ENCODE data around the gene ICAM5. TPM values are rescaled to one million over a fixed set of nuclear protein-coding genes. Genes with fewer than 3 reads are reported as not detected.
"Not testable (repeated sequence)": the region's sequence is repeated elsewhere in the genome, so short reads cannot be mapped to it uniquely, and the experiment has no call there.

ICAM5 gene, protein sequence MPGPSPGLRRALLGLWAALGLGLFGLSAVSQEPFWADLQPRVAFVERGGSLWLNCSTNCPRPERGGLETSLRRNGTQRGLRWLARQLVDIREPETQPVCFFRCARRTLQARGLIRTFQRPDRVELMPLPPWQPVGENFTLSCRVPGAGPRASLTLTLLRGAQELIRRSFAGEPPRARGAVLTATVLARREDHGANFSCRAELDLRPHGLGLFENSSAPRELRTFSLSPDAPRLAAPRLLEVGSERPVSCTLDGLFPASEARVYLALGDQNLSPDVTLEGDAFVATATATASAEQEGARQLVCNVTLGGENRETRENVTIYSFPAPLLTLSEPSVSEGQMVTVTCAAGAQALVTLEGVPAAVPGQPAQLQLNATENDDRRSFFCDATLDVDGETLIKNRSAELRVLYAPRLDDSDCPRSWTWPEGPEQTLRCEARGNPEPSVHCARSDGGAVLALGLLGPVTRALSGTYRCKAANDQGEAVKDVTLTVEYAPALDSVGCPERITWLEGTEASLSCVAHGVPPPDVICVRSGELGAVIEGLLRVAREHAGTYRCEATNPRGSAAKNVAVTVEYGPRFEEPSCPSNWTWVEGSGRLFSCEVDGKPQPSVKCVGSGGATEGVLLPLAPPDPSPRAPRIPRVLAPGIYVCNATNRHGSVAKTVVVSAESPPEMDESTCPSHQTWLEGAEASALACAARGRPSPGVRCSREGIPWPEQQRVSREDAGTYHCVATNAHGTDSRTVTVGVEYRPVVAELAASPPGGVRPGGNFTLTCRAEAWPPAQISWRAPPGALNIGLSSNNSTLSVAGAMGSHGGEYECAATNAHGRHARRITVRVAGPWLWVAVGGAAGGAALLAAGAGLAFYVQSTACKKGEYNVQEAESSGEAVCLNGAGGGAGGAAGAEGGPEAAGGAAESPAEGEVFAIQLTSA
- polyA plus RNA-seq, result not detected

DNA sequence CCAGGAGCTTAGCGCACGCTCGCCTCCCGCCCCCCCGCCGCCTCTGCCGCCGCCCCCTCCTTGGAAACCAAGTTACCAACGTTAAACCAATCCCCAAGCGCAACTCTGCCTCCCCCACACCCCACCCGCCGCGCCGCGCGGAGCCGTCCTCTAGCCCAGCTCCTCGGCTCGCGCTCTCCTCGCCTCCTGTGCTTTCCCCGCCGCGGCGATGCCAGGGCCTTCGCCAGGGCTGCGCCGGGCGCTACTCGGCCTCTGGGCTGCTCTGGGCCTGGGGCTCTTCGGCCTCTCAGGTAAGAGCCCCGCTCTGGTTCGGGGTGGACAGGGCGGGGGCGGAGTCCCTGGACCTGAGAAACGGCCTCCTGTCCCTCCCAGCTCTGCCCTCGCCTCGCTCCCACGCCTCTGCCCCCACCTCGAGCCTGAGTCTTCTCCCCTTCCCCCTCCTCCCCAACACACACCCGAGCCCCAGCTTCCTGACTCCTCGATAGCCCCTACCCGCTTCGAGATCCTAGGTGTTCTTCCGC, at the start of gene ICAM5:
ICAM5 (plus strand) TSS at position 117 of the 521 bp plus-strand sequence; CDS start at position 209, 92 bp downstream.
- Mint-ChIP-seq H3K4me1 (peaks cover 28 to 44% (median 33%) of the 10 kb centered on the region in 3 donors), H3K36me3 (peaks cover 2% of the 10 kb centered on the region), H3K27ac (peak within 1 kb of the TSS; percentile 82 to 99 (median 89)), H3K9me3 (peaks cover 0 to 7% (median 0%) of the 10 kb centered on the region in 3 donors), H3K27me3 (peaks cover 55% of the 10 kb centered on the region), H3K4me3 (peak within 1 kb of the TSS; percentile 75 to 93 (median 90))

DNA sequence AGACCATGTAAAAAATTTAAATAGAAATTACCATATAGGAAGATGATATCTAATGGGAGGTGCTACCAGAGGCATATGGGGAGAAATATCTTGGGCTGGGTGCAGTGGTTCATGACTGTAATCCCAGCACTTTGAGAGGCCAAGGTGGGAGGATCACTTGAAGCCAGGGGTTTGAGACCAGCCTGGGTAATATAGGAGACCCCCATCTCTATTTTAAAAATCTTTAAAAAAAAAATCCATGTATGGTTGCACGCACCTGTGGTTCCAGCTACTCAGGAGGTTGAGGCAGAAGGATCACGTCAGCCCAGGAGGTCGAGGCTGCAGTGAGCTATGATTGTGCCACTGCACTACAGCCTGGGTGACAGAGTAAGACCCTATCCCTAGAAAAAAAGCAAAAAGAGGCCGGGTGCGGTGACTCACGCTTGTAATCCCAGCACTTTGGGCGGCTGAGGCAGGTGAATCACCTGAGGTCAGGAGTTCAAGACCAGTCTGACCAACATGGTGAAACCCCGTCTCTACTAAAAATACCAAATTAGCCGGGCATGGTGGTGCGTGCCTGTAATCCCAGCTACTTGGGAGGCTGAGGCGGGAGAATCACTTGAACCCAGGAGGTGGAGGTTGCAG, 47.8 kb upstream of the ICAM5 start:
- not testable (repeated sequence) for H3K27me3 Mint-ChIP-seq, H3K27ac Mint-ChIP-seq, H3K9me3 Mint-ChIP-seq, H3K36me3 Mint-ChIP-seq, H3K4me3 Mint-ChIP-seq
- H3K4me1 Mint-ChIP-seq, result peaks cover 16 to 22% (median 21%) of the 10 kb centered on the region in 3 donors

DNA sequence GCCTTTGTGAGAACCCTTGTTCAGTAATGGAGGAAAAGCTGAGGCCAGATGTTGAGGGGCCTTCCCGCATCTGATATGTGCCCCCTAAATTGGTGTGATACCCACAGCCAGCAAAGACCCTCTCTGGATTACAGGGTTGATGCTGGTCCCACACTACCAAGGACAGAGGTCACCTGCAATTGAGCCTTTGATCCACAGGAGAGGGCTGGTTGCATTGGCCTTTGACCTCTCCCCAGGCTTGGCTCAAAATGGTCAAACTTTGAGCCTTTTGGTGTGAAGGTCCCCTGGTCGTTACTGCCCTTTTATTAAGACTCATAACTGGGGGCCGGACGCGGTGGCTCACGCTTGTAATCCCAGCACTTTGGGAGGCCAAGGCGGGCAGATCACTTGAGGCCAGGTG, 46.1 kb upstream of the ICAM5 start:
- H3K4me1 Mint-ChIP-seq, result peaks cover 11 to 19% (median 17%) of the 10 kb centered on the region in 3 donors
- no peak overlapping the region for H3K4me3 Mint-ChIP-seq
- peaks cover 2% of the 10 kb centered on the region for H3K27me3 Mint-ChIP-seq
- H3K9me3 Mint-ChIP-seq, result no peaks in the 10 kb centered on the region
- H3K36me3 Mint-ChIP-seq, result no peaks in the 10 kb centered on the region
- no peak overlapping the region for H3K27ac Mint-ChIP-seq

DNA sequence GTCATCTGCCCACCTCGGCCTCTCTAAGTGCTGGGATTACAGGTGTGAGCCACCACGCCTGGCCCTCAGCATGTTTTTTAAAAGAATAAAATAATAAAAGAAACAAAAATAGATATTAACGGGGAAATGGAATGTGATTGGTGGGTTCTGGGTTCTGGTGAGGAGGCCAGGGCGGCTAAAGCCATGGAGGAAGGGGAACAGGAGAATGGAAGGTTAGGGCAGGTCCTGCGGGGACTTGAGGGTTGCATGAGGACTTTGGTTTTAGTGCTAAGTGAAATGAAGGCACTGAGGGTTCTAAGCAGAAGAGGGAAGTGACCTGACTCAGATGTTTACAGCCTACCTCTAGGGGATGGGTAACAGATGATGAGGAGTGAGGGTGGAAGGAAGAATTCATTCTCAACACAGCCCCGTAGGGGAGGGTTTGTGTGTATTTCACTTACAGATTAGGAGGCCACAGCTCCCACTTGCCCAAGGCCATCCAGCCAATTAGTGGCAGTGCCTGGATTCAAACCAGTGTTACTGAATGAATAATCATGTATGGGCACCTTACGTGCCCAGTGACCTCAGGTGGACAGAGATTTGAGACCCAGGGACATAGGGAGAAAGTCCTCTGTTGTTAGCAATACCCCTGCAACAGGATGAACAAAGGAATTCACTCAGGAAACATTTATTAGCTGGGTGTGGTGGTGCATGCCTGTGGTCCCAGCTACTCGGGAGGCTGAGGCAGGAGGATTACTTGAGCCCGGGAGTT, 44.4 kb upstream of the ICAM5 start:
- Mint-ChIP-seq H3K27me3 (peaks cover 4% of the 10 kb centered on the region), H3K27ac (peak overlapping the region in 2 of 3 donors; percentile 32 to 65), H3K4me1 (peaks cover 9 to 16% (median 10%) of the 10 kb centered on the region in 3 donors), H3K4me3 (peak overlapping the region in 2 of 4 donors; percentile 0 to 5), H3K36me3 (no peaks in the 10 kb centered on the region), H3K9me3 (no peaks in the 10 kb centered on the region)

DNA sequence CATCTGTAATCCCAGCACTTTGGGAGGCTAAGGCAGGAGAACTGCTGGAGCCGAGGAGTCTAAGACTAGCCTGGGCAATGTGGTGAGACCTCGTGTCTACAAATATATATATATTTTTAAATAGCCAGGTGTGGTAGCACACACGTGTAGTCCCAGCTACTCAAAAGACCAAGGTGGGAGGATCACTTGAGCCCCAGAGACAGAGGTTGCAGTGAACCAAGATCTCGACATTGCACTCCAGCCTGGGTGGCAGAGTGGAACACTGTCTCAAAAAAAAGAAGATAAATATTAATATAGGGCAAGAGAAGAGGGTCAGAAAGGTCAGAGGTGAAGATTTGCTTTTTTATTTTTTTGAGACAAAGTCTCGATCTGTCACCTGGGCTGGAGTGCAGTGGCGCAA, 43.2 kb upstream of the ICAM5 start:
- Mint-ChIP-seq H3K27ac (no peak overlapping the region), H3K27me3 (peaks cover 4% of the 10 kb centered on the region), H3K4me1 (peaks cover 5 to 16% (median 12%) of the 10 kb centered on the region in 3 donors), H3K36me3 (no peaks in the 10 kb centered on the region), H3K4me3 (no peak overlapping the region), H3K9me3 (no peaks in the 10 kb centered on the region)

DNA sequence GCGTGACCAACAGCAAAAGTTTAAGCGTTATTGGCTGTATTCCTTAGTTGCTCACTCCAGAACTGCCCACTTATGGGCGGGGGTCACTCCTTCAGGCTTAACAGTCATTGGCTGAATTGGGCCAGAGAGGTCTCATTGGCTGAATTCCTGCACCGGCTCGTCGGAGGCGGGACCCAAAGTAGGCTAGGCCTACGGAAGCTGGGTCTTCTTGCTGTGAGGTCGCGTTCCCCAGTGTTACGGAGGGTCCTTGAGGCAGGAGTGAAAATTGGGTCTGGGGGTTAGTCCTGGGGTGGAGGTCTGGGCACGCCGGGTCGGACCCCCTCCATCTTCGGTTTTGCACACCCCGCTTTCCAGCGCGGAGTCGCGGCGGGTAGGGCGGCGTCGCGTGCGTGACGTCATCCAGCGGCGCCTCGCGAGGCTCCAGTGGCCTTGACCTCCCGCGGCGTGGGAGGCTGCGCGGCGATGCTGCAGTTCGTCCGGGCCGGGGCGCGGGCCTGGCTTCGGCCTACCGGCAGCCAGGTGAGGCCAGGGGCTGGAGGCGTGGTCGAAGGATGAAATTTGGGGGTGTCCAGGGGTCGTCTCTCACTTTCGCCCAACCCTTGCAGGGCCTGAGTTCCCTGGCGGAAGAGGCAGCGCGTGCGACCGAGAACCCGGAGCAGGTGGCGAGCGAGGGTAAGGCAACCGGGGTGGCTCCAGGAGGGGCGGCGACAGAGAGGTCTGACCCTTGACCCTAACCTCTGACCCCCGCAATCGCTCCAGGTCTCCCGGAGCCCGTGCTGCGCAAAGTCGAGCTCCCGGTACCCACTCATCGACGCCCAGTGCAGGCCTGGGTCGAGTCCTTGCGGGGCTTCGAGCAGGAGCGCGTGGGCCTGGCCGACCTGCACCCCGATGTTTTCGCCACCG, 37.7 kb upstream of the ICAM5 start, which contains the start of gene MRPL4:
MRPL4 (plus strand) TSS at position 423 of the 903 bp plus-strand sequence; CDS start at position 463, 40 bp downstream.
- H3K4me1 Mint-ChIP-seq, result peaks cover 8 to 12% (median 9%) of the 10 kb centered on the region in 3 donors
- peak within 1 kb of the TSS; percentile 94 to 99 (median 98) for H3K27ac Mint-ChIP-seq
- H3K9me3 Mint-ChIP-seq, result no peaks in the 10 kb centered on the region
- H3K4me3 Mint-ChIP-seq, result peak within 1 kb of the TSS; percentile 89 to 100 (median 99)
- peaks cover 1% of the 10 kb centered on the region for H3K36me3 Mint-ChIP-seq
- peaks cover 2% of the 10 kb centered on the region for H3K27me3 Mint-ChIP-seq

DNA sequence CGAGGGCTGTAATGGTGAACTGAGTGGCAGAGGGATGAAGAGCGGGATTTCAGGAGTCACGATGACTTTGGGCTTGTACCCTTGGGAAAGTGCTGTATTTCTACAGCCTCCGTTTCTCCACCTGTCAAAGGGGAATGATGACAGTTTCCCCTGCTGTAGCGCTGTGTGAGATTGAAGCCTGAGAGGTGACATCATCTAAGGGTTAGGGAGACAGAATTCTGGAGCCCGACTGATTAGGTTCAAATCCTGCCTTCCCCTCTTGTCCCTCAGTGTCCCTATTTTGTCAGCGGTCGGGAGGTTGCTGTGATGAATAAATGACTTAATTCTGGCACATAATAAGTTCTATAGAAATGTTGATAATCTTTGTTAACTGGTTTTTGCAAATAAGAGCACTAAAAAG, 37.0 kb upstream of the ICAM5 start:
- Mint-ChIP-seq H3K36me3 (peaks cover 1% of the 10 kb centered on the region), H3K27me3 (peaks cover 2% of the 10 kb centered on the region), H3K9me3 (no peaks in the 10 kb centered on the region), H3K27ac (peak overlapping the region in 2 of 3 donors; percentile 67 to 74), H3K4me1 (peaks cover 8 to 10% (median 9%) of the 10 kb centered on the region in 3 donors), H3K4me3 (peak overlapping the region; percentile 89 to 100 (median 99))

DNA sequence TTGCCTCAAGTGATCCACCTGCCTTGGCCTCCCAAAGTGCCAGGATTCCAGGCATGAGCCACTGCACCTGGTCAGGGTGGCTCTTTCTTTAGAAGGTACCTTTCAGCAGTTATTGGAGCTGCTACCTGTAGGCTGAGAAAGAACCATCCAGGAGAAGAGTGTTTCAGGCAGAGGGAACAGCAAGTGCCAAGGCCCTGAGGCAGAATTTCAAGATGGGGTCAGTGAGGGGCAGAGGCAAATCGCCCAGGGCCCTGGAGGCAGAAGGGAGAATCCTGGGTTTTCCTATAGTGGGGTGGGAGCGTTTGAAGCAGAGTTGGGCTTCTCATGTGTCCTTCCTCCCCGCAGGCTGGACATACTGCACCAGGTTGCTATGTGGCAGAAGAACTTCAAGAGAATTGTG, 35.5 kb upstream of the ICAM5 start:
- Mint-ChIP-seq H3K4me3 (peak overlapping the region in 2 of 4 donors; percentile 53 to 74), H3K36me3 (peaks cover 1% of the 10 kb centered on the region), H3K9me3 (no peaks in the 10 kb centered on the region), H3K27me3 (peaks cover 2% of the 10 kb centered on the region), H3K27ac (peak overlapping the region in 1 of 3 donors; percentile 23), H3K4me1 (peaks cover 9 to 10% (median 10%) of the 10 kb centered on the region in 3 donors)

DNA sequence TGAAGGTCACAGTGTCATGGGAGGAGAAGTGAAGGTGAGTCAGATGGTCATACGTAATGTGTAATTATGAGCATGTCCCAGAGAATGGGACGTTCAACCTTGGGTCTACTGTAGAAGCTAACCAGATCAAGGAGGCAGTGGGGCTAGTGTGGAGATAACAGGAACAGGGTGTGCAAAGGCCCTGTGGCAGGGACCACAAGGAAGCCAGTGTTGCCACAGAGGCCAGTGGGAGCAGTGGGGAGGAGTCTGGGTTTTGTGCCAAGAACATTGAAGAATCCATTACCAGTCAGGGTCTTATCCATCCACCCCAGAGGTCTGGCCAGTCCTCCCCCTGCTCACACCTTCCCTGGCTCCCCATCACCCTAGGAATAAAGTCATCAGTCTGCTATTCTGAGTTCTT, 34.4 kb upstream of the ICAM5 start:
- Mint-ChIP-seq H3K9me3 (no peaks in the 10 kb centered on the region), H3K4me1 (peaks cover 4 to 10% (median 8%) of the 10 kb centered on the region in 3 donors), H3K27me3 (no peaks in the 10 kb centered on the region), H3K36me3 (peaks cover 1% of the 10 kb centered on the region), H3K27ac (no peak overlapping the region), H3K4me3 (peak overlapping the region in 1 of 4 donors; percentile 77)

DNA sequence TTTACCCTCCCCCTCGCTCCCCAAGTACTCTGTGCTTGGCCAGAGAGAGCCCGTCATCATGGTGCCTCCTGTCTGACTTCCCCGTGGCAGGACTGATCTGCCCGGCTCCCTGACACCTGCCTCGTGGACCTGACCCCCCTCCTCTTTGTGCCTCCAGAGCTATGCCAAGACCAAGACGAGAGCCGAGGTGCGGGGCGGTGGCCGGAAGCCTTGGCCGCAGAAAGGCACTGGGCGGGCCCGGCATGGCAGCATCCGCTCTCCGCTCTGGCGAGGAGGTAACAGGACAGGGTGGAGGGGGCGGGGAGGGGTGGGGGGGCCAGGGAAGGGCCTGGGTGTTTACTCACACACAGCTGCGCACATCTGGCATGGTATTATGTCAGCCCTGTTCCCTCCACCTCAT, 33.2 kb upstream of the ICAM5 start:
- H3K27ac Mint-ChIP-seq, result no peak overlapping the region
- H3K4me3 Mint-ChIP-seq, result no peak overlapping the region
- H3K9me3 Mint-ChIP-seq, result no peaks in the 10 kb centered on the region
- no peaks in the 10 kb centered on the region for H3K27me3 Mint-ChIP-seq
- peaks cover 1% of the 10 kb centered on the region for H3K36me3 Mint-ChIP-seq
- H3K4me1 Mint-ChIP-seq, result peaks cover 4 to 7% (median 7%) of the 10 kb centered on the region in 3 donors

DNA sequence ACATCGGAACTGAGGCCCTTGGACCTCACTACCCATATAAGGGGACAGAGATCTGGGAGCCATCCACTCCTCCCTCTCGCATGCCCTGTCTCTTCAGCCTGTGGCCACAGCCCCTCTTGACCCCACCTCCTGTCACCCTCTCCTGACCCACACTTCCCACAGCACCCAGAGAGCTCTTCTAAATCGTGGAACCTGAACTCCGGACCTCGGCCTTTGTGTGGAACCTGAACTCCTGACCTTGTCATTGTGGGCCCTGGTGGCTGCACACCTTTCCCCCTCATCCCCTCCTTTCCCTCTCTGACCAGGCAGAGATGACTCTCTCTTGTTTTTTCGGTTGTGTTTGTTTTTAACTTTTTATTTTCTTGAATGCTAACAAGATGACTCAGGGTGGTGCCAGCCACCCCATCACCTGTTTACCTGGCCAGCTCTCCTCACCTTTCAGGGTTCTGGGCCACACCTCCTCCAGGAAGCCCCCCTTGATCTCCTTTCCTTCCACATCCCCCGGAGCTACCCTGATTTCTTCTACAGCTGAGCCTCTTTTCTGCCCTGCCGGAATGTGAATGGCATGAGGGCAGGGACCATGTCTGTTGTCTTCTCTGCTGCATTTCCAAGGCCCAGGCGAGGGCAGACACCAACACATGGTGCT, 32.7 kb upstream of the ICAM5 start:
- Mint-ChIP-seq H3K27ac (no peak overlapping the region), H3K9me3 (no peaks in the 10 kb centered on the region), H3K27me3 (no peaks in the 10 kb centered on the region), H3K36me3 (no peaks in the 10 kb centered on the region), H3K4me3 (peak overlapping the region in 2 of 4 donors; percentile 17 to 72), H3K4me1 (peaks cover 0 to 6% (median 3%) of the 10 kb centered on the region in 3 donors)

DNA sequence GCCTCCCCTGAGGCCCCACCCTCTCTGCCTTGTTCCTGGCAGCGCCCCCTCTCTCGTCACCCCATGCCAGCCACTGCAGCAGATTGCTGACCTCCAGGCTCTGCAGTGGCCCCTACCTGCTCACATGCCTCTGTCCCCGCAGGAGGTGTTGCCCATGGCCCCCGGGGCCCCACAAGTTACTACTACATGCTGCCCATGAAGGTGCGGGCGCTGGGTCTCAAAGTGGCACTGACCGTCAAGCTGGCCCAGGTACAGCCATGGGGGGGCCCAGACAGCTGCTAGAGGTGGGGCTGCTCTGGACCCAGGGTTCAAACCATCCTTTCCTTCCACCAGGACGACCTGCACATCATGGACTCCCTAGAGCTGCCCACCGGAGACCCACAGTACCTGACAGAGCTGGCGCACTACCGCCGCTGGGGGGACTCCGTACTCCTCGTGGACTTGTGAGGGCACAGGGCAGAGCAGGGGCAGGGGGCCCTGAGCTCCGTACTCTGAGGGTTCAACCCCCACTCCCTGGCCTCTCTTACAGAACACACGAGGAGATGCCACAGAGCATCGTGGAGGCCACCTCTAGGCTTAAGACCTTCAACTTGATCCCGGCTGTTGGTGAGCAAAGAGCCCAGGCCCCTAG, 31.6 kb upstream of the ICAM5 start:
- peak overlapping the region in 1 of 3 donors; percentile 59 for H3K27ac Mint-ChIP-seq
- H3K4me1 Mint-ChIP-seq, result peaks cover 0 to 2% (median 2%) of the 10 kb centered on the region in 3 donors
- peak overlapping the region in 1 of 4 donors; percentile 72 for H3K4me3 Mint-ChIP-seq
- no peaks in the 10 kb centered on the region for H3K36me3 Mint-ChIP-seq
- H3K9me3 Mint-ChIP-seq, result no peaks in the 10 kb centered on the region
- H3K27me3 Mint-ChIP-seq, result no peaks in the 10 kb centered on the region

Measured in IgD-negative memory B cell (primary cell).